ENCODE data around the gene ZNF507.

GRCh38 chr19:32358321-32358720 lies 12.9 kb downstream of the ZNF507 start:
- no peak for TF ChIP-seq CTCF (IDR thresholded peaks at IDR 0.05; ENCODE audit: low read depth, low read length, missing input control)
- TF ChIP-seq MAX (IDR thresholded peaks at IDR 0.05), result no peak
- TF ChIP-seq EGR1 (IDR thresholded peaks at IDR 0.05; ENCODE audit: low read depth in 2 of 2), result no peak
- TF ChIP-seq ATF3 (IDR thresholded peaks at IDR 0.05), result no peak
- TF ChIP-seq TAF1 (conservative IDR thresholded peaks at IDR 0.05), result no peak
- TF ChIP-seq REST (IDR thresholded peaks at IDR 0.05), result no peak
- TF ChIP-seq GABPA (IDR thresholded peaks at IDR 0.05 in 1 of 2, conservative IDR thresholded peaks at IDR 0.05 in 1 of 2), result no peak
- no peak for TF ChIP-seq RAD21 (IDR thresholded peaks at IDR 0.05)
- TF ChIP-seq, protein P1, sequence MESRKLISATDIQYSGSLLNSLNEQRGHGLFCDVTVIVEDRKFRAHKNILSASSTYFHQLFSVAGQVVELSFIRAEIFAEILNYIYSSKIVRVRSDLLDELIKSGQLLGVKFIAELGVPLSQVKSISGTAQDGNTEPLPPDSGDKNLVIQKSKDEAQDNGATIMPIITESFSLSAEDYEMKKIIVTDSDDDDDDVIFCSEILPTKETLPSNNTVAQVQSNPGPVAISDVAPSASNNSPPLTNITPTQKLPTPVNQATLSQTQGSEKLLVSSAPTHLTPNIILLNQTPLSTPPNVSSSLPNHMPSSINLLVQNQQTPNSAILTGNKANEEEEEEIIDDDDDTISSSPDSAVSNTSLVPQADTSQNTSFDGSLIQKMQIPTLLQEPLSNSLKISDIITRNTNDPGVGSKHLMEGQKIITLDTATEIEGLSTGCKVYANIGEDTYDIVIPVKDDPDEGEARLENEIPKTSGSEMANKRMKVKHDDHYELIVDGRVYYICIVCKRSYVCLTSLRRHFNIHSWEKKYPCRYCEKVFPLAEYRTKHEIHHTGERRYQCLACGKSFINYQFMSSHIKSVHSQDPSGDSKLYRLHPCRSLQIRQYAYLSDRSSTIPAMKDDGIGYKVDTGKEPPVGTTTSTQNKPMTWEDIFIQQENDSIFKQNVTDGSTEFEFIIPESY (IDR thresholded peaks at IDR 0.05), result no peak
- no peak for TF ChIP-seq SP1 (IDR thresholded peaks at IDR 0.05)

Measured in liver (tissue), 3 donors.